Activated CD8-positive, alpha-beta memory T cell treated with anti-CD3 and anti-CD28 coated beads, Interleukin-2, amount 10 ng/mL, durations not matched to agents 7 days and 5 days (primary cell): ENCODE results near the gene INTS6. TPM values are rescaled to one million over a fixed set of nuclear protein-coding genes. Genes with fewer than 3 reads are reported as not detected.

ENCODE experiments used
- ATAC-seq: fragments of 150-1000 bp; cut with Tn5 transposase; one replicate; pipeline ENCODE4 v1.10.0; 2021; ENCODE audit warnings: moderate library complexity
- CTCF ChIA-PET: fragments of 350-600 bp; sonication (Branson Sonifier 250); formaldehyde crosslinking; loops from one replicate; lab custom pipeline; 2021; ENCODE audit warnings: antibody characterized with exemption; lab: Charles Lee
- DNase-seq: peaks from one replicate; pipeline ENCODE4 v3.0.0-alpha.2; 2020
- H3K27ac Mint-ChIP-seq: one replicate; pipeline ENCODE4 v1.8.0; 2021; ENCODE audit warnings: mild to moderate bottlenecking, mixed read lengths
- H3K27me3 Mint-ChIP-seq: one replicate; pipeline ENCODE4 v1.8.0; 2021; ENCODE audit warnings: mixed read lengths
- H3K36me3 Mint-ChIP-seq: one replicate; pipeline ENCODE4 v1.8.0; 2021; ENCODE audit warnings: mild to moderate bottlenecking, mixed read lengths
- H3K4me1 Mint-ChIP-seq: one replicate; pipeline ENCODE4 v1.8.0; 2021; ENCODE audit warnings: mixed read lengths
- H3K4me3 Mint-ChIP-seq: one replicate; pipeline ENCODE4 v1.8.0; 2021; ENCODE audit warnings: mild to moderate bottlenecking, moderate library complexity, mixed read lengths
- H3K9me3 Mint-ChIP-seq: one replicate; pipeline ENCODE4 v1.8.0; 2022; ENCODE audit warnings: low read depth, mixed read lengths
- total RNA-seq, 2 experiments: library from RNA; stranded (reverse); gene quantifications; one replicate each; pipeline ENCODE4 v1.2.3, GENCODE V29; 2021

The INTS6 gene
- total RNA-seq, 2 experiments from 2014 or later: 52.9 to 60.3 TPM

- ATAC-seq (no peak), DNase-seq (no peak)
- H3K27ac Mint-ChIP-seq: no peak overlapping the region
- no peaks in the 10 kb centered on the region for H3K36me3 Mint-ChIP-seq
- no peaks in the 10 kb centered on the region for H3K27me3 Mint-ChIP-seq
- no peak overlapping the region for H3K4me3 Mint-ChIP-seq
- no peaks in the 10 kb centered on the region for H3K9me3 Mint-ChIP-seq
- CTCF ChIA-PET: no interaction called here
- peaks cover 2% of the 10 kb centered on the region for H3K4me1 Mint-ChIP-seq
Measured at GRCh38 chr13:51477149-51477548, 24.3 kb upstream of the INTS6 start.

GRCh38 chr13:51475727-51476501 lies 23.1 kb upstream of the INTS6 start:
- Mint-ChIP-seq H3K4me1 (peaks cover 2% of the 10 kb centered on the region), H3K27ac (no peak overlapping the region), H3K4me3 (no peak overlapping the region), H3K9me3 (no peaks in the 10 kb centered on the region), H3K27me3 (no peaks in the 10 kb centered on the region), H3K36me3 (no peaks in the 10 kb centered on the region)
- DNase-seq: no peak
- ATAC-seq: no peak
- CTCF ChIA-PET: interaction anchor here (1.2 kb wide), 1 partner anchor 288 kb away, joined by 3 read pairs; no protein-coding TSS in a partner anchor

GRCh38 chr13:51469790-51470189 lies 17.0 kb upstream of the INTS6 start:
- DNase-seq (no peak), ATAC-seq (no peak)
- H3K4me3 Mint-ChIP-seq: no peak overlapping the region
- H3K36me3 Mint-ChIP-seq: no peaks in the 10 kb centered on the region
- no peaks in the 10 kb centered on the region for H3K9me3 Mint-ChIP-seq
- peaks cover 2% of the 10 kb centered on the region for H3K27me3 Mint-ChIP-seq
- H3K4me1 Mint-ChIP-seq: no peaks in the 10 kb centered on the region
- H3K27ac Mint-ChIP-seq: no peak overlapping the region
- CTCF ChIA-PET: no interaction called here

GRCh38 chr13:51467730-51468129 lies 14.9 kb upstream of the INTS6 start:
- Mint-ChIP-seq H3K9me3 (no peaks in the 10 kb centered on the region), H3K27ac (no peak overlapping the region), H3K4me3 (no peak overlapping the region), H3K4me1 (no peaks in the 10 kb centered on the region), H3K36me3 (no peaks in the 10 kb centered on the region), H3K27me3 (peaks cover 2% of the 10 kb centered on the region)
- ATAC-seq (no peak), DNase-seq (no peak)
- CTCF ChIA-PET: interaction anchor here (1.0 kb wide), 1 partner anchor 14 kb away, joined by 3 read pairs; no protein-coding TSS in a partner anchor

- Mint-ChIP-seq H3K4me1 (no peaks in the 10 kb centered on the region), H3K27me3 (peaks cover 2% of the 10 kb centered on the region), H3K4me3 (no peak overlapping the region), H3K27ac (no peak overlapping the region), H3K9me3 (no peaks in the 10 kb centered on the region), H3K36me3 (peaks cover 2% of the 10 kb centered on the region)
- no peak for ATAC-seq
- no peak for DNase-seq
- CTCF ChIA-PET: interaction anchor here (1.4 kb wide), 1 partner anchor 76 kb away, joined by 3 read pairs; no protein-coding TSS in a partner anchor
Measured at GRCh38 chr13:51465124-51465523, 12.3 kb upstream of the INTS6 start.

GRCh38 chr13:51457086-51457815 lies 4.4 kb upstream of the INTS6 start:
- Mint-ChIP-seq H3K9me3 (peaks cover 2% of the 10 kb centered on the region), H3K4me1 (peaks cover 14% of the 10 kb centered on the region), H3K27ac (no peak overlapping the region), H3K36me3 (peaks cover 32% of the 10 kb centered on the region), H3K4me3 (no peak overlapping the region), H3K27me3 (no peaks in the 10 kb centered on the region)
- no peak for DNase-seq
- ATAC-seq: no peak
- CTCF ChIA-PET: interaction anchor here (1.0 kb wide), 1 partner anchor 10 kb away, joined by 3 read pairs; no protein-coding TSS in a partner anchor

GRCh38 chr13:51456510-51456909 lies 3.7 kb upstream of the INTS6 start:
- CTCF ChIA-PET: no interaction called here
- H3K9me3 Mint-ChIP-seq: peaks cover 2% of the 10 kb centered on the region
- H3K27ac Mint-ChIP-seq: no peak overlapping the region
- no peak overlapping the region for H3K4me3 Mint-ChIP-seq
- peaks cover 32% of the 10 kb centered on the region for H3K36me3 Mint-ChIP-seq
- H3K27me3 Mint-ChIP-seq: no peaks in the 10 kb centered on the region
- H3K4me1 Mint-ChIP-seq: peaks cover 14% of the 10 kb centered on the region
- ATAC-seq (no peak), DNase-seq (no peak)

- DNase-seq (no peak), ATAC-seq (no peak)
- H3K4me3 Mint-ChIP-seq: no peak overlapping the region
- H3K27ac Mint-ChIP-seq: no peak overlapping the region
- peaks cover 2% of the 10 kb centered on the region for H3K9me3 Mint-ChIP-seq
- CTCF ChIA-PET: interaction anchor here (1.5 to 1.9 kb wide), 2 partner anchors 113 to 342 kb away, joined by 4 to 7 read pairs; no protein-coding TSS in a partner anchor
- H3K27me3 Mint-ChIP-seq: no peaks in the 10 kb centered on the region
- H3K4me1 Mint-ChIP-seq: peaks cover 17% of the 10 kb centered on the region
- H3K36me3 Mint-ChIP-seq: peaks cover 35% of the 10 kb centered on the region
Measured at GRCh38 chr13:51455532-51455931, 2.7 kb upstream of the INTS6 start.

- DNase-seq: peak; percentile 59
- H3K9me3 Mint-ChIP-seq: peaks cover 2% of the 10 kb centered on the region
- no peaks in the 10 kb centered on the region for H3K27me3 Mint-ChIP-seq
- H3K4me1 Mint-ChIP-seq: peaks cover 29% of the 10 kb centered on the region
- peak overlapping the region; percentile 97 for H3K27ac Mint-ChIP-seq
- peaks cover 41% of the 10 kb centered on the region for H3K36me3 Mint-ChIP-seq
- no peak for ATAC-seq
- peak overlapping the region; percentile 90 for H3K4me3 Mint-ChIP-seq
- CTCF ChIA-PET: interaction anchor here (0.7 to 1.9 kb wide), 9 partner anchors 11 to 344 kb away, joined by 3 to 7 read pairs (median 4); no protein-coding TSS in a partner anchor
Measured at GRCh38 chr13:51453959-51454703, 1.3 kb upstream of the INTS6 start.

GRCh38 chr13:51453207-51453958 lies 547 bp upstream of the INTS6 start:
- Mint-ChIP-seq H3K27ac (peak overlapping the region; percentile 97), H3K9me3 (peaks cover 2% of the 10 kb centered on the region), H3K4me1 (peaks cover 32% of the 10 kb centered on the region), H3K4me3 (peak overlapping the region; percentile 90), H3K36me3 (peaks cover 42% of the 10 kb centered on the region), H3K27me3 (no peaks in the 10 kb centered on the region)
- DNase-seq (peak; percentile 85), ATAC-seq (peak; percentile 54)
- CTCF ChIA-PET: interaction anchor here (0.8 to 1.9 kb wide), 11 partner anchors 10 to 344 kb away, joined by 3 to 7 read pairs (median 3); no protein-coding TSS in a partner anchor

GRCh38 chr13:51451467-51452360 lies 1.1 kb downstream of the INTS6 start:
- peak overlapping the region; percentile 90 for H3K4me3 Mint-ChIP-seq
- CTCF ChIA-PET: interaction anchor here (0.8 to 1.9 kb wide), 4 partner anchors 17 to 364 kb away, joined by 3 to 7 read pairs (median 3); no protein-coding TSS in a partner anchor

More at GRCh38 chr13:51451467-51452360, 1.1 kb downstream of the INTS6 start:
- H3K9me3 Mint-ChIP-seq: peaks cover 2% of the 10 kb centered on the region
- H3K36me3 Mint-ChIP-seq: peaks cover 44% of the 10 kb centered on the region
- H3K27me3 Mint-ChIP-seq: no peaks in the 10 kb centered on the region
- H3K27ac Mint-ChIP-seq: peak overlapping the region; percentile 93
- ATAC-seq (peak; percentile 16), DNase-seq (peak; percentile 90)
- peaks cover 34% of the 10 kb centered on the region for H3K4me1 Mint-ChIP-seq
